Suprapubic skin (tissue), 4 donors: Measurements from ENCODE around the gene PRRX1.

Source experiments
- EP300 ChIP-seq: sonication (generic); formaldehyde crosslinking; IDR thresholded peaks from one replicate; pipeline ENCODE4 v1.6.1; 2017; ENCODE audit warnings: antibody characterized with exemption
- POLR2AphosphoS5 ChIP-seq, 3 donors: sonication (generic); formaldehyde crosslinking; IDR thresholded peaks; one replicate each; pipeline ENCODE4 v1.6.1; 2017; ENCODE audit warnings: antibody characterized with exemption in 3 of 3
- TF ChIP-seq, protein P1 (sequence below), 2 donors: fragments of 200-600 bp in 1 of 2; fragments of 450-650 bp in 1 of 2; sonication (generic) in 1 of 2; IDR thresholded peaks; one replicate each; pipeline ENCODE4 v1.5.1; 2016 to 2019; ENCODE audit warnings: antibody characterized with exemption in 2 of 2, mild to moderate bottlenecking in 1 of 2, moderate library complexity in 1 of 2

- TF ChIP-seq EP300 (no peak), POLR2AphosphoS5 (IDR thresholded peaks at IDR 0.05) (no peak)
- TF ChIP-seq, protein P1, sequence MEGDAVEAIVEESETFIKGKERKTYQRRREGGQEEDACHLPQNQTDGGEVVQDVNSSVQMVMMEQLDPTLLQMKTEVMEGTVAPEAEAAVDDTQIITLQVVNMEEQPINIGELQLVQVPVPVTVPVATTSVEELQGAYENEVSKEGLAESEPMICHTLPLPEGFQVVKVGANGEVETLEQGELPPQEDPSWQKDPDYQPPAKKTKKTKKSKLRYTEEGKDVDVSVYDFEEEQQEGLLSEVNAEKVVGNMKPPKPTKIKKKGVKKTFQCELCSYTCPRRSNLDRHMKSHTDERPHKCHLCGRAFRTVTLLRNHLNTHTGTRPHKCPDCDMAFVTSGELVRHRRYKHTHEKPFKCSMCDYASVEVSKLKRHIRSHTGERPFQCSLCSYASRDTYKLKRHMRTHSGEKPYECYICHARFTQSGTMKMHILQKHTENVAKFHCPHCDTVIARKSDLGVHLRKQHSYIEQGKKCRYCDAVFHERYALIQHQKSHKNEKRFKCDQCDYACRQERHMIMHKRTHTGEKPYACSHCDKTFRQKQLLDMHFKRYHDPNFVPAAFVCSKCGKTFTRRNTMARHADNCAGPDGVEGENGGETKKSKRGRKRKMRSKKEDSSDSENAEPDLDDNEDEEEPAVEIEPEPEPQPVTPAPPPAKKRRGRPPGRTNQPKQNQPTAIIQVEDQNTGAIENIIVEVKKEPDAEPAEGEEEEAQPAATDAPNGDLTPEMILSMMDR (IDR thresholded peaks at IDR 0.05): no peak
These were observed 2.9 kb upstream of the PRRX1 start for GRCh38 chr1:170660871-170661645.
